ENCODE measurements around the gene MAP3K5. TPM values are rescaled to one million over a fixed set of nuclear protein-coding genes. Genes with fewer than 3 reads are reported as not detected.

Gene MAP3K5
- total and polyA plus RNA-seq, 7 donors = 7.4 to 17.8 (median 9.4) TPM

DNA sequence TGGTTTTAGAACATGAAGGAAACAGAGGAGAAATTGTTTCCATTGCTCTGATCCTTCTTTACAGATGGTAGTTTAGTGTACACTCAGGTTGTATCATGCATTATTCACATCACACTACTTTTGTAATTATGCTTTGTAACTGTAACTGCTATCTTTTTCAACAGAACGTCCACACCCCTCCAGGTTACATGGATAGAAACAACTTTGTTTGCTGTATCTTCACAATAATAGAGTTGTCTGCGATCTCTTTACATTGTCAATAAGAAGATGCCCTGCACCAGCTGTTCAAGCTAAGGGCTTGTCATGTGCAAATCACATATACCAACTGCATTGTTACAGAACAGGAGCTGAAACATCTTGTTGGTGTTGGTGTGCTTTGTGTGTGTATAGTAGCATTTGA lies 174.2 kb downstream of the MAP3K5 start:
- no peaks in the 10 kb centered on the region for H3K4me1 ChIP-seq
- intact Hi-C loops (cut with DNase I) = no loop called here
- H3K4me3 ChIP-seq = no peak overlapping the region
- no peaks in the 10 kb centered on the region for H3K9me3 ChIP-seq
- H3K27ac ChIP-seq = no peak overlapping the region
- 72 to 78% methylated on average over 2 of the region's 2 CpGs for WGBS, 2 donors
- no peak for DNase-seq
- no peaks in the 10 kb centered on the region for H3K27me3 ChIP-seq
- peaks cover 0 to 4% (median 0%) of the 10 kb centered on the region in 4 donors for H3K36me3 ChIP-seq
- no peak for TF ChIP-seq POLR2AphosphoS5 (IDR thresholded peaks at IDR 0.05)

GRCh38 chr6:136616527-136616926 lies 175.8 kb downstream of the MAP3K5 start:
- Histone ChIP-seq H3K27ac (no peak overlapping the region), H3K4me1 (no peaks in the 10 kb centered on the region), H3K4me3 (no peak overlapping the region), H3K9me3 (no peaks in the 10 kb centered on the region), H3K27me3 (no peaks in the 10 kb centered on the region), H3K36me3 (peaks cover 0 to 4% (median 0%) of the 10 kb centered on the region in 4 donors)
- intact Hi-C loops (cut with DNase I) = no loop called here
- DNase-seq = no peak
- TF ChIP-seq CTCF (IDR thresholded peaks at IDR 0.05) (no peak), POLR2AphosphoS5 (IDR thresholded peaks at IDR 0.05) (no peak), EP300 (IDR thresholded peaks at IDR 0.05) (no peak), POLR2A (IDR thresholded peaks at IDR 0.05) (no peak)
- WGBS, 2 donors = 93 to 98% methylated on average over 3 of the region's 3 CpGs

DNA sequence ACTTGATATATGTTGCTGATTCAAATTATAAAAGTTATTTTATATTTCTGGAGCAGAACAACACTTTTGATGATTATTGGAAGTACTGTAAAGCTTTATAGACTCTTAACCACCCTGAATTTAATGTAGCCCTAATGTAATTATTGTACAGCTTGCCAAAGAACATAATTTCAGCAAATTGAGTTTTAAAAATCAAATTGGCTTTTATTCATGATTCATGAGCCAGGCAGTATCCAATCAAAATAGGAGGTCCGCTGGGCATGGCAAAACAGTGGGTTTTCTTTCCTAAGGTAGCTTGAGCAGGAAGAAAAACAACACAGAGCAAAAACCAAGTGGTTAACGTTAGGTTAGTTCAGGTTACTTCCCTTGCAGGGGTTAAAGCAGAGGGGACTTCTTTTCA lies 177.3 kb downstream of the MAP3K5 start:
- Histone ChIP-seq H3K27ac (no peak overlapping the region), H3K36me3 (peaks cover 0 to 4% (median 0%) of the 10 kb centered on the region in 4 donors), H3K27me3 (no peaks in the 10 kb centered on the region), H3K9me3 (no peaks in the 10 kb centered on the region), H3K4me3 (no peak overlapping the region), H3K4me1 (peaks cover 0 to 2% (median 0%) of the 10 kb centered on the region in 4 donors)
- DNase-seq = no peak
- intact Hi-C loops (cut with DNase I) = no loop called here
- no peak for TF ChIP-seq CTCF (IDR thresholded peaks at IDR 0.05)
- WGBS, 2 donors = 83 to 84% methylated on average over 2 of the region's 2 CpGs

DNA sequence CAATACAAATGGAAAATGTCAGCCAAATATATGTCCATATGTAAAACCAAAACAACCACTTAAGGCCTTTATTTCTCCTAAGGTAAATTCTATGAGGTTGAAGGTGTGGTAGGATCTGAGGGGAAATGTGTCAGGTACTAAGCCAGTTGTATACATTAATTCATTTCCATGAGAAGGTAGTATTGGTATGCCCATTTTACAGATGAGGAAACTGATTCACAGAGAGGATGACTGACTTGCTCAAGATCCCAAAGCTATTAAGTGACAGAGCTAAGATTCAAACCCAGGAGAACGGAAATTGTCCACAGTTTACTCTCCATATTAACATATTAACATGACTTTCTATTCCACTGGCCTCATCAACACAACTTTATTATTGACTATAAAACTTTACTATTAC lies 177.9 kb downstream of the MAP3K5 start:
- TF ChIP-seq EP300 (IDR thresholded peaks at IDR 0.05) = no peak
- no peak for TF ChIP-seq CTCF (IDR thresholded peaks at IDR 0.05)
- TF ChIP-seq POLR2AphosphoS5 (IDR thresholded peaks at IDR 0.05) = no peak
- TF ChIP-seq POLR2A (IDR thresholded peaks at IDR 0.05) = no peak
- 98 to 100% methylated on average over 1 of the region's 1 CpG for WGBS, 2 donors
- intact Hi-C loops (cut with DNase I) = no loop called here
- Histone ChIP-seq H3K36me3 (no peaks in the 10 kb centered on the region), H3K4me3 (no peak overlapping the region), H3K9me3 (no peaks in the 10 kb centered on the region), H3K27me3 (no peaks in the 10 kb centered on the region), H3K4me1 (peaks cover 0 to 6% (median 0%) of the 10 kb centered on the region in 4 donors), H3K27ac (no peak overlapping the region)
- DNase-seq = no peak

GRCh38 chr6:136613477-136613876 lies 178.8 kb downstream of the MAP3K5 start:
- H3K36me3 ChIP-seq = no peaks in the 10 kb centered on the region
- no peak overlapping the region for H3K27ac ChIP-seq
- no peak overlapping the region for H3K4me3 ChIP-seq
- no peaks in the 10 kb centered on the region for H3K27me3 ChIP-seq
- TF ChIP-seq POLR2AphosphoS5 (IDR thresholded peaks at IDR 0.05) (no peak), CTCF (IDR thresholded peaks at IDR 0.05) (no peak), EP300 (IDR thresholded peaks at IDR 0.05) (no peak), POLR2A (IDR thresholded peaks at IDR 0.05) (no peak)
- H3K9me3 ChIP-seq = no peaks in the 10 kb centered on the region
- H3K4me1 ChIP-seq = peaks cover 0 to 6% (median 0%) of the 10 kb centered on the region in 4 donors
- no peak for DNase-seq
- intact Hi-C loops (cut with DNase I) = no loop called here
- 89 to 91% methylated on average over 3 of the region's 3 CpGs for WGBS, 2 donors

Measured in sigmoid colon (tissue), 7 donors.